A549 (cell line): ENCODE measurements around the gene TMEFF2.

ENCODE experiments used
- BHLHE40 ChIP-seq: IDR thresholded peaks from 2 replicates; pipeline ENCODE4 v1.6.1; 2012; ENCODE audit warnings: low read depth, low read length, inconsistent platforms
- CEBPB ChIP-seq, 2 experiments: fragments of >200 bp in 1 of 2; sonication (Bioruptor Twin) in 1 of 2; formaldehyde crosslinking in 1 of 2; IDR thresholded peaks; 2 replicates each; pipeline ENCODE4 v1.6.1; 2012 to 2016
- JUN ChIP-seq, 2 experiments: fragments of >200 bp; sonication (Bioruptor Twin); formaldehyde crosslinking; IDR thresholded peaks; 2 replicates in 1 of 2; 3 replicates in 1 of 2; pipeline ENCODE4 v1.6.1; 2016 to 2017
- JUNB ChIP-seq: fragments of >200 bp; sonication (Bioruptor Twin); formaldehyde crosslinking; IDR thresholded peaks from 2 replicates; pipeline ENCODE4 v1.6.1; 2016
- KDM1A ChIP-seq: fragments of 200-600 bp; sonication (generic); IDR thresholded peaks from 2 replicates; pipeline ENCODE4 v1.6.1; 2016; ENCODE audit warnings: low read depth, mild to moderate bottlenecking
- NPAS2 ChIP-seq: fragments of 250-450 bp; sonication (Bioruptor Pico); IDR thresholded peaks from 2 replicates; pipeline ENCODE4 v1.8.0; 2022; ENCODE audit warnings: mild to moderate bottlenecking, moderate library complexity, borderline replicate concordance
- POLR2A ChIP-seq: IDR thresholded peaks from 2 replicates; pipeline ENCODE4 v1.6.1; 2012; ENCODE audit warnings: mild to moderate bottlenecking, low read length
- RCOR1 ChIP-seq: fragments of 150-350 bp; IDR thresholded peaks from 2 replicates; pipeline ENCODE4 v1.6.1; 2014; ENCODE audit warnings: antibody characterized with exemption, low read length, low read depth
- RFX5 ChIP-seq: fragments of 450-650 bp; IDR thresholded peaks from 2 replicates; pipeline ENCODE4 v1.7.1; 2014; ENCODE audit warnings: antibody characterized with exemption, mild to moderate bottlenecking, moderate library complexity
- SMC3 ChIP-seq: fragments of >200 bp; sonication (Bioruptor Twin); formaldehyde crosslinking; IDR thresholded peaks from 3 replicates; pipeline ENCODE4 v1.6.1; 2018; ENCODE audit warnings: inconsistent platforms
- SREBF2 ChIP-seq: fragments of 450-650 bp; IDR thresholded peaks from 2 replicates; pipeline ENCODE4 v1.6.1; 2014; ENCODE audit warnings: mild to moderate bottlenecking, moderate library complexity
- TF ChIP-seq, protein P1 (sequence below): fragments of >200 bp; sonication (Bioruptor Twin); formaldehyde crosslinking; IDR thresholded peaks from 3 replicates; pipeline ENCODE4 v1.5.1; 2016
- TF ChIP-seq, protein P2 (sequence below): fragments of 200-600 bp; sonication (generic); IDR thresholded peaks from 2 replicates; pipeline ENCODE4 v1.6.1; 2016; ENCODE audit warnings: antibody characterized with exemption, mild to moderate bottlenecking, moderate library complexity
- TF ChIP-seq, protein P3 (sequence below): IDR thresholded peaks from 2 replicates; pipeline ENCODE4 v1.6.1; 2012

DNA sequence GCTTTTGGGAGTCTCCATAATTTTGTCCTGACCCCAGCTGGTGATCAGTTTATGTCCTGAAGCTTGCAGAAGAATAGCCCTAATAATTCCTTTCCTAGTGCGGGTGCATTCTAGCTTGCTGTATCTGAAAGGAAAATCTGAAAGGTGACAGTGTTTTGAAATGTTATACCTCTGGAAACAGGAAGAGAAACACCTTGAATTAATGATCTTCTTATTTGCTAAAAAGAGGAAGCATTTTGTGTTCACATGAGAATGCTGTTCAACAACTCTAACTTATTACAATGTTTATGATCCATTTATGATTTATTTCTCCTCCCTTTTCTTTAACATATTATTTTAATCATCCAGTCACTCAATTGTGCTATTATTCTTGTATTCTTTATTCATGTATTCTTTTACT lies 280.9 kb downstream of the TMEFF2 start:
- TF ChIP-seq, protein P1, sequence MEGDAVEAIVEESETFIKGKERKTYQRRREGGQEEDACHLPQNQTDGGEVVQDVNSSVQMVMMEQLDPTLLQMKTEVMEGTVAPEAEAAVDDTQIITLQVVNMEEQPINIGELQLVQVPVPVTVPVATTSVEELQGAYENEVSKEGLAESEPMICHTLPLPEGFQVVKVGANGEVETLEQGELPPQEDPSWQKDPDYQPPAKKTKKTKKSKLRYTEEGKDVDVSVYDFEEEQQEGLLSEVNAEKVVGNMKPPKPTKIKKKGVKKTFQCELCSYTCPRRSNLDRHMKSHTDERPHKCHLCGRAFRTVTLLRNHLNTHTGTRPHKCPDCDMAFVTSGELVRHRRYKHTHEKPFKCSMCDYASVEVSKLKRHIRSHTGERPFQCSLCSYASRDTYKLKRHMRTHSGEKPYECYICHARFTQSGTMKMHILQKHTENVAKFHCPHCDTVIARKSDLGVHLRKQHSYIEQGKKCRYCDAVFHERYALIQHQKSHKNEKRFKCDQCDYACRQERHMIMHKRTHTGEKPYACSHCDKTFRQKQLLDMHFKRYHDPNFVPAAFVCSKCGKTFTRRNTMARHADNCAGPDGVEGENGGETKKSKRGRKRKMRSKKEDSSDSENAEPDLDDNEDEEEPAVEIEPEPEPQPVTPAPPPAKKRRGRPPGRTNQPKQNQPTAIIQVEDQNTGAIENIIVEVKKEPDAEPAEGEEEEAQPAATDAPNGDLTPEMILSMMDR, result no peak
- TF ChIP-seq CEBPB (IDR thresholded peaks at IDR 0.05) (no peak), BHLHE40 (no peak), KDM1A (no peak), RFX5 (no peak), POLR2A (no peak), NPAS2 (no peak), JUN (IDR thresholded peaks at IDR 0.05) (no peak), RCOR1 (no peak), SREBF2 (no peak), SMC3 (no peak), JUNB (no peak)
- TF ChIP-seq, protein P2, sequence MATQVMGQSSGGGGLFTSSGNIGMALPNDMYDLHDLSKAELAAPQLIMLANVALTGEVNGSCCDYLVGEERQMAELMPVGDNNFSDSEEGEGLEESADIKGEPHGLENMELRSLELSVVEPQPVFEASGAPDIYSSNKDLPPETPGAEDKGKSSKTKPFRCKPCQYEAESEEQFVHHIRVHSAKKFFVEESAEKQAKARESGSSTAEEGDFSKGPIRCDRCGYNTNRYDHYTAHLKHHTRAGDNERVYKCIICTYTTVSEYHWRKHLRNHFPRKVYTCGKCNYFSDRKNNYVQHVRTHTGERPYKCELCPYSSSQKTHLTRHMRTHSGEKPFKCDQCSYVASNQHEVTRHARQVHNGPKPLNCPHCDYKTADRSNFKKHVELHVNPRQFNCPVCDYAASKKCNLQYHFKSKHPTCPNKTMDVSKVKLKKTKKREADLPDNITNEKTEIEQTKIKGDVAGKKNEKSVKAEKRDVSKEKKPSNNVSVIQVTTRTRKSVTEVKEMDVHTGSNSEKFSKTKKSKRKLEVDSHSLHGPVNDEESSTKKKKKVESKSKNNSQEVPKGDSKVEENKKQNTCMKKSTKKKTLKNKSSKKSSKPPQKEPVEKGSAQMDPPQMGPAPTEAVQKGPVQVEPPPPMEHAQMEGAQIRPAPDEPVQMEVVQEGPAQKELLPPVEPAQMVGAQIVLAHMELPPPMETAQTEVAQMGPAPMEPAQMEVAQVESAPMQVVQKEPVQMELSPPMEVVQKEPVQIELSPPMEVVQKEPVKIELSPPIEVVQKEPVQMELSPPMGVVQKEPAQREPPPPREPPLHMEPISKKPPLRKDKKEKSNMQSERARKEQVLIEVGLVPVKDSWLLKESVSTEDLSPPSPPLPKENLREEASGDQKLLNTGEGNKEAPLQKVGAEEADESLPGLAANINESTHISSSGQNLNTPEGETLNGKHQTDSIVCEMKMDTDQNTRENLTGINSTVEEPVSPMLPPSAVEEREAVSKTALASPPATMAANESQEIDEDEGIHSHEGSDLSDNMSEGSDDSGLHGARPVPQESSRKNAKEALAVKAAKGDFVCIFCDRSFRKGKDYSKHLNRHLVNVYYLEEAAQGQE, result no peak
- TF ChIP-seq, protein P3, sequence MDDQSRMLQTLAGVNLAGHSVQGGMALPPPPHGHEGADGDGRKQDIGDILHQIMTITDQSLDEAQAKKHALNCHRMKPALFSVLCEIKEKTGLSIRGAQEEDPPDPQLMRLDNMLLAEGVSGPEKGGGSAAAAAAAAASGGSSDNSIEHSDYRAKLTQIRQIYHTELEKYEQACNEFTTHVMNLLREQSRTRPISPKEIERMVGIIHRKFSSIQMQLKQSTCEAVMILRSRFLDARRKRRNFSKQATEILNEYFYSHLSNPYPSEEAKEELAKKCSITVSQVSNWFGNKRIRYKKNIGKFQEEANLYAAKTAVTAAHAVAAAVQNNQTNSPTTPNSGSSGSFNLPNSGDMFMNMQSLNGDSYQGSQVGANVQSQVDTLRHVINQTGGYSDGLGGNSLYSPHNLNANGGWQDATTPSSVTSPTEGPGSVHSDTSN, result no peak
